Natural killer cell (primary cell): ENCODE results near the gene PPM1J. TPM values are rescaled to one million over a fixed set of nuclear protein-coding genes. Genes with fewer than 3 reads are reported as not detected.

Source experiments
- ATAC-seq, 3 donors: fragments of 150-1000 bp in 2 of 3; fragments of 200-7000 bp in 1 of 3; cut with Tn5 transposase; 1 replicate in 1 of 3; 2 replicates in 2 of 3; pipeline ENCODE4 v1.10.0; 2021; ENCODE audit warnings: mild to moderate bottlenecking in 2 of 3, moderate library complexity in 2 of 3
- DNase-seq, 2 donors: peaks; one replicate each; pipeline versions ENCODE4 v3.0.0 to v3.0.0-alpha.2; 2013 to 2021; ENCODE audit warnings: mixed read lengths in 1 of 2
- H3K27ac ChIP-seq: one replicate; pipeline ENCODE4 v1.5.1; 2013; ENCODE audit warnings: mild to moderate bottlenecking, low read length
- H3K27me3 ChIP-seq: one replicate; pipeline ENCODE4 v1.6.1; 2013; ENCODE audit warnings: low read length; ENCODE audit not compliant: control insufficient read depth, insufficient read depth
- H3K36me3 ChIP-seq: one replicate; pipeline ENCODE4 v1.6.1; 2013; ENCODE audit warnings: low read length; ENCODE audit not compliant: control insufficient read depth, insufficient read depth
- H3K4me1 ChIP-seq: one replicate; pipeline ENCODE4 v1.6.1; 2013; ENCODE audit warnings: low read length; ENCODE audit not compliant: control insufficient read depth, insufficient read depth
- H3K4me3 ChIP-seq: one replicate; pipeline ENCODE4 v1.5.1; 2013; ENCODE audit warnings: low read length
- H3K9me3 ChIP-seq: one replicate; pipeline ENCODE4 v1.6.1; 2013; ENCODE audit warnings: low read length; ENCODE audit not compliant: control insufficient read depth, insufficient read depth
- H3K27ac Mint-ChIP-seq, 2 donors: one replicate each; pipeline ENCODE4 v1.8.0; 2022; ENCODE audit warnings: mild to moderate bottlenecking in 2 of 2, mixed read lengths in 2 of 2, moderate library complexity in 1 of 2
- H3K27me3 Mint-ChIP-seq, 2 donors: one replicate each; pipeline ENCODE4 v1.8.0; 2022; ENCODE audit warnings: low read depth in 2 of 2, mixed read lengths in 2 of 2
- H3K36me3 Mint-ChIP-seq: one replicate; pipeline ENCODE4 v1.8.0; 2022; ENCODE audit warnings: mixed read lengths
- H3K4me1 Mint-ChIP-seq, 2 donors: one replicate each; pipeline ENCODE4 v1.8.0; 2022; ENCODE audit warnings: mixed read lengths in 2 of 2
- H3K4me3 Mint-ChIP-seq: one replicate; pipeline ENCODE4 v1.8.0; 2022; ENCODE audit warnings: mild to moderate bottlenecking, moderate library complexity, mixed read lengths
- H3K9me3 Mint-ChIP-seq, 2 donors: one replicate each; pipeline ENCODE4 v1.8.0; 2022; ENCODE audit warnings: mixed read lengths in 2 of 2
- WGBS: methylation state at CpG from one replicate; pipeline ENCODE4 v1.1.7; 2013; ENCODE audit warnings: missing lambda C conversion rate; ENCODE audit not compliant: insufficient coverage; 5-methylcytosine and 5-hydroxymethylcytosine counted together
- intact Hi-C: fragments of 100-400 bp; cut with micrococcal nuclease; formaldehyde crosslinking; loops from one replicate; pipeline ENCODE4 v1.14.2; 2022
- total RNA-seq, 4 donors: library from RNA; stranded (reverse); fragments of 120-200 nt in 1 of 4; gene quantifications; one replicate each; pipeline versions ENCODE4 v1.2.3 to v1.2.4, GENCODE V29; 2013 to 2022
- TF ChIP-seq, protein P1 (sequence below): fragments of 200-600 bp; IDR thresholded peaks from one replicate; pipeline ENCODE4 v1.8.0; 2022; ENCODE audit warnings: antibody characterized with exemption

PPM1J gene
- total RNA-seq, 3 donors from 2014 or later (not counting 1 experiment from before 2014, with no cell fraction given), result 0.26 TPM; not detected in 2

DNA sequence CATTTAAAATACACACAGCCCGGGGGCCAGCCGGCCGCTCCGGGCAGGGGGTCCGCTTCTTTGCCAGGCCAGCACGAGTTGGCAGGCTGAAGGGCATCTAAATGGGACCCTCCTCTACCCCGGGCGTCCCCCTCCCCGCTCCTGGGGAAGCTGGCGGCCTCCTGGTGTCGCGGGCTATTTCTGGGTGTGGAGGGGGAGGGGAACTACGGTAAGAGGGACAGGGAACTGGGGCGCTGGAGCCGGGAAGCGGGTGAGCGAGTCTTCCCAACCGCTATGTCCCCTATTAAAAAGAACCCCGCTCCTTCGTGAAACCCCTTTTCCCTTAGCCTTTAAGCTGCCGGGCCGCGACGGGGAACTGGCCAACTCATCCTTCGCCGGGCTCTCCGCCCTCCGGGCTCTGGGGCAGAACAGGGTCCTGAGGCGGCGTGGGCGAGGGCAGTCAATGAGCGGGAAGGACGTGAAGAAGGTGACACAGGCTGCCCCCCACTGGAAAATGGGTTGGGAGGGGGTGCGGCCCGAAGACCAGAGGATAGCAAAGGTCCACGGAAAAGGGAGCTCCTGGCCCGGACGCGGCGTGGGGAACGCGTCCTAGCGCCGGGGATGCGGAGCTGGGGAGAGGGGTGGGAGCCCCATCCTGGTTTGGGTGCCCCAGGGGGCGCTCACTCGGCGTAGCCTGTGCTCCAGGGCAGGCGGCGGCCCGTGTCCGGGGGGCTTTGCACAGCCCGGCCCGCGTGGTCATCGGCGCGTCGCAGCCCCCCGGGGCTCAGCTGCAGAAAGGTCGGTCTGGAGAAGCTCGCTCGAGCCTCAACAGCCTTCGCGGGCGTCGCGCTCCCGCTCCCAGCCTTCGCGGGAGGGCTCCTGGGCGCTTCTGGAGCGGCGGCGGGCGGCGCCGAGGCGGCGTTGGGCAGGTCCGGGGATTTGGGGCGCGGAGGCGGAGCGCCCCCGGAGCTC lies 544 bp downstream of the PPM1J start:
- WGBS, result under 1% methylated on average over 79 of the region's 86 CpGs
- H3K4me1 ChIP-seq, result peaks cover 37% of the 10 kb centered on the region
- intact Hi-C loops, result loop anchor here (2.0 to 10.0 kb wide), 3 partner anchors 14 to 330 kb away; partner anchors contain the start of gene SLC16A1
- ATAC-seq (peak in 1 of 3 donors; percentile 0), DNase-seq (no peak)
- TF ChIP-seq, protein P1, sequence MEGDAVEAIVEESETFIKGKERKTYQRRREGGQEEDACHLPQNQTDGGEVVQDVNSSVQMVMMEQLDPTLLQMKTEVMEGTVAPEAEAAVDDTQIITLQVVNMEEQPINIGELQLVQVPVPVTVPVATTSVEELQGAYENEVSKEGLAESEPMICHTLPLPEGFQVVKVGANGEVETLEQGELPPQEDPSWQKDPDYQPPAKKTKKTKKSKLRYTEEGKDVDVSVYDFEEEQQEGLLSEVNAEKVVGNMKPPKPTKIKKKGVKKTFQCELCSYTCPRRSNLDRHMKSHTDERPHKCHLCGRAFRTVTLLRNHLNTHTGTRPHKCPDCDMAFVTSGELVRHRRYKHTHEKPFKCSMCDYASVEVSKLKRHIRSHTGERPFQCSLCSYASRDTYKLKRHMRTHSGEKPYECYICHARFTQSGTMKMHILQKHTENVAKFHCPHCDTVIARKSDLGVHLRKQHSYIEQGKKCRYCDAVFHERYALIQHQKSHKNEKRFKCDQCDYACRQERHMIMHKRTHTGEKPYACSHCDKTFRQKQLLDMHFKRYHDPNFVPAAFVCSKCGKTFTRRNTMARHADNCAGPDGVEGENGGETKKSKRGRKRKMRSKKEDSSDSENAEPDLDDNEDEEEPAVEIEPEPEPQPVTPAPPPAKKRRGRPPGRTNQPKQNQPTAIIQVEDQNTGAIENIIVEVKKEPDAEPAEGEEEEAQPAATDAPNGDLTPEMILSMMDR, result peak; percentile 18
- H3K27me3 Mint-ChIP-seq, result peaks cover 0 to 9% of the 10 kb centered on the region in 2 donors
- H3K4me3 Mint-ChIP-seq, result peak overlapping the region; percentile 87
- H3K36me3 ChIP-seq, result no peaks in the 10 kb centered on the region
- peak overlapping the region in 1 of 2 donors; percentile 39 for H3K27ac Mint-ChIP-seq
- no peaks in the 10 kb centered on the region for H3K9me3 Mint-ChIP-seq
- H3K9me3 ChIP-seq, result no peaks in the 10 kb centered on the region
- peaks cover 14% of the 10 kb centered on the region for H3K27me3 ChIP-seq
- H3K36me3 Mint-ChIP-seq, result no peaks in the 10 kb centered on the region
- peak overlapping the region; percentile 34 for H3K4me3 ChIP-seq
- peaks cover 14 to 29% of the 10 kb centered on the region in 2 donors for H3K4me1 Mint-ChIP-seq
- H3K27ac ChIP-seq, result no peak overlapping the region

DNA sequence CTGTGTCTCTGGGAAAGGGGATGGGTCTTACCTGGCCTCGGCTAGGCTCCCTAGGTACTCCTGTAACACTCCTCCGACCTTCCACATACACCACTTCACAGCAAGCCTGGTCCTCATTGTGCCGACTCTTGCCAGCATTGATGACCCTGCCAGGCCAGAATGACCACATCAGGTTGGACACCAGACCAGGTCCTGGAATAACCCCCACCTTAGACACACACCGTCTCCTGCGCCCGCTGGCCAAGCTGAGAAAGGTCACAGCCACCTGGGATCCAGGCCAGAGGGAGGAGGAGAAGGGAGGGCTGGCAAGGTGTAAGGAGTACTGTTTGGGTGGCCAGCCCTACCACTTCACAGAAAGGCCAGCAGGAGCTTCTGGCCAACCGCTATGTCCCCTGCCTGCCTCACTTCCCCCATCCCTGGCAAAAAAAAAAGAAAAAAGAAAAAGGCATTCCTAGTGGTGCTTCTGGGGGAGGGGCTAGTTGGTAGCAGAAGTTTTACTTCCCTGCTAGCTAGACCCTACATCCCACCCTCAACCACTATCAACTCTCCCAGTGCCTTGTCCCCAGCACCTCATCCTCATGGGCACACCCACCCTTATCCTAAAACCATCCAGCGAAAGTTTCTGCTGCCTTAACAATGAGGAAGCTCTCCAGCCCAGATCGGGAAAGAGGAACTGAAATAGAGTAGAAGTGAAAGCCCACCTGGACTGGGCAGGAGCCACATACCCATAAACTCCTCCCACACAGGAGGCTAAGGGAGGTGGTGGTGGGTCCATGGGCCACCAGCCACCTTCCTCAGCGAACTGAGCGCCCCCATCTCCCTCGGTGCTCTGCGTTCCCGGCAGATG lies 1.4 kb downstream of the PPM1J start:
- Histone ChIP-seq H3K4me3 (peak overlapping the region; percentile 34), H3K36me3 (no peaks in the 10 kb centered on the region), H3K9me3 (no peaks in the 10 kb centered on the region), H3K27ac (no peak overlapping the region), H3K4me1 (peaks cover 32% of the 10 kb centered on the region), H3K27me3 (peaks cover 10% of the 10 kb centered on the region)
- H3K36me3 Mint-ChIP-seq, result no peaks in the 10 kb centered on the region
- peaks cover 14 to 28% of the 10 kb centered on the region in 2 donors for H3K4me1 Mint-ChIP-seq
- TF ChIP-seq, protein P1, result no peak
- H3K4me3 Mint-ChIP-seq, result peak overlapping the region; percentile 65
- intact Hi-C loops, result loop anchor here (2.0 to 10.0 kb wide), 3 partner anchors 13 to 331 kb away; partner anchors contain the start of gene SLC16A1
- DNase-seq (no peak), ATAC-seq (no peak)
- no peaks in the 10 kb centered on the region for H3K9me3 Mint-ChIP-seq
- H3K27ac Mint-ChIP-seq, result no peak overlapping the region
- 52% methylated on average over 11 of the region's 14 CpGs for WGBS
- H3K27me3 Mint-ChIP-seq, result peaks cover 0 to 9% of the 10 kb centered on the region in 2 donors

DNA sequence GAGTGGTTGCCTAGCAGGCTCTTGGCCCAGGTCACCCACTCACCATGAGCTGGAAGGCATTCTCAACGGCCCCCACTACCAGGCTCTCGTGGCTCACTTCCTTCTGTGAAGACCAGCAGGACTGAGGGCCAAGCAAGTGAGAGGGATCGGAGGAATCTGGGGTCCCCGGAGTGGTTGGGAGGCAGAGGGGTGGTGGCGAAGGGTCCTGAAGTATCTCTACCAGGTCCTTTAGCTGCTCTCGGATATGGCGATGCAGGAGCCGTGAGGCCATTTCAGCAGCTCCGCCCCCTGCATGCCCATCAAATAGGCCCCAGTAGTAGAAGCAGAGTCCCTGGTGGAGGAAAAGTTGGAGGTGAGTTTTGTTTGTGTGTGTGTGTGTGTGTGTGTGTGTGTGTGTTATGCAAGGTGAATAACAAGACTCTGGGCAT lies 2.4 kb downstream of the PPM1J start:
- TF ChIP-seq, protein P1, result no peak
- intact Hi-C loops, result loop anchor here (10.0 kb wide), 2 partner anchors 242 to 332 kb away; partner anchors contain the start of gene SLC16A1
- H3K27ac ChIP-seq, result no peak overlapping the region
- no peaks in the 10 kb centered on the region for H3K9me3 ChIP-seq
- H3K36me3 ChIP-seq, result no peaks in the 10 kb centered on the region
- peaks cover 10% of the 10 kb centered on the region for H3K27me3 ChIP-seq
- DNase-seq (no peak), ATAC-seq (no peak)
- WGBS, result 82% methylated on average over 9 of the region's 9 CpGs
- Mint-ChIP-seq H3K27me3 (peaks cover 0 to 6% of the 10 kb centered on the region in 2 donors), H3K4me1 (peaks cover 20 to 26% of the 10 kb centered on the region in 2 donors), H3K9me3 (no peaks in the 10 kb centered on the region), H3K4me3 (peak overlapping the region; percentile 33), H3K27ac (no peak overlapping the region), H3K36me3 (no peaks in the 10 kb centered on the region)
- peaks cover 29% of the 10 kb centered on the region for H3K4me1 ChIP-seq
- H3K4me3 ChIP-seq, result no peak overlapping the region
